BLaER1 treated with 17β-estradiol and CSF1 and Interleukin-3, amounts not matched to agents 10 nM and 100 nM (cell line): ENCODE data around the gene CEP164.
"Not testable (repeated sequence)": the region's sequence is repeated elsewhere in the genome, so short reads cannot be mapped to it uniquely, and the experiment has no call there.

ENCODE experiments used
- H3K27ac ChIP-seq, 11 experiments: shearing (Covaris generic); formaldehyde crosslinking; 2 replicates each; pipeline ENCODE4 v1.8.1; 2022
- H3K27me3 ChIP-seq, 11 experiments: shearing (Covaris generic); formaldehyde crosslinking; 2 replicates each; pipeline ENCODE4 v1.8.1; 2022
- H3K36me3 ChIP-seq, 11 experiments: shearing (Covaris generic); formaldehyde crosslinking; 2 replicates each; pipeline ENCODE4 v1.8.1; 2022
- H3K4me1 ChIP-seq, 10 experiments: shearing (Covaris generic); formaldehyde crosslinking; 2 replicates each; pipeline ENCODE4 v1.8.1; 2022
- H3K4me2 ChIP-seq, 11 experiments: shearing (Covaris generic); formaldehyde crosslinking; 2 replicates each; pipeline ENCODE4 v1.8.1; 2022
- H3K4me3 ChIP-seq, 10 experiments: shearing (Covaris generic); formaldehyde crosslinking; 2 replicates each; pipeline ENCODE4 v1.8.1; 2022
- H3K9ac ChIP-seq, 11 experiments: shearing (Covaris generic); formaldehyde crosslinking; 2 replicates each; pipeline ENCODE4 v1.8.1; 2022
- H3K9me3 ChIP-seq, 11 experiments: shearing (Covaris generic); formaldehyde crosslinking; replicated peaks in 1 of 11; 2 replicates each; pipeline ENCODE4 v1.8.1; 2022
- H4K20me1 ChIP-seq, 11 experiments: shearing (Covaris generic); formaldehyde crosslinking; 2 replicates each; pipeline ENCODE4 v1.8.1; 2022
- Cebpa-rat ChIP-seq, 11 experiments: shearing (Covaris generic); IDR thresholded peaks; 2 replicates each; pipeline ENCODE4 v1.8.1; 2022

The CEP164 gene

DNA sequence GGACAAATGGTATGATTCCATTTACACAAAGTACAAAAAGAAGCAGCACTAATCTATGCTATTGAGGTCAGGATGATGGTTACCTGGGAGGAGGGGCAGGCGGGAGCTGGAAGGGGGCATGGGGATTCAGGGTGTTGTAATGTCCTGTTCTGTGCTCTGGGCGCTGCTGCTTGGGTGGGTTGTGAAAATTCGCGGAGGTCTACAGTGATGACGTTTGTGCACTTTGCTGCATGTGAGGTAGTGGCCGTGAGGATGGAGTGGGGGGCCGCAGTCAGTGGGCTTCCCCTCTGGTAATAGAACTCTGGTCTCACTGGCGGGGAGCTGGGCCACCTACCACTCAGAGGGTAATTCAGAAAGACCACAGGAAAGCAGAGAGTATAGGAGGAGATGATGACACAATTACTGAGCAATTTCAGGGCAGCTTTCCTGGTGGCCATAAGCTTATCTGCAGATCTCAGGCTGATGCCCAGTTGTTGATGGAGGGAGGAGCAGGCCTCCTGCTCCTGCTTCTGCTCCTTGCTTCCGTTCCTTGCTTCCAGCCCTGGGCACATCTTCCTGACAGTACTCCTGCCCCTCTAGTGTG, 121.5 kb downstream of the CEP164 start:
- no peak for TF ChIP-seq Cebpa-rat (IDR thresholded peaks at IDR 0.05)
- Histone ChIP-seq H4K20me1 (no peaks in the 10 kb centered on the region; a peak in 2 of 22 replicates), H3K4me2 (no peak overlapping the region), H3K9me3 (peaks cover 5 to 12% (median 8%) of the 10 kb centered on the region in 11 experiments), H3K27ac (no peak overlapping the region), H3K4me3 (no peak overlapping the region), H3K4me1 (no peaks in the 10 kb centered on the region), H3K9ac (no peak overlapping the region), H3K36me3 (no peaks in the 10 kb centered on the region), H3K27me3 (no peaks in the 10 kb centered on the region)

DNA sequence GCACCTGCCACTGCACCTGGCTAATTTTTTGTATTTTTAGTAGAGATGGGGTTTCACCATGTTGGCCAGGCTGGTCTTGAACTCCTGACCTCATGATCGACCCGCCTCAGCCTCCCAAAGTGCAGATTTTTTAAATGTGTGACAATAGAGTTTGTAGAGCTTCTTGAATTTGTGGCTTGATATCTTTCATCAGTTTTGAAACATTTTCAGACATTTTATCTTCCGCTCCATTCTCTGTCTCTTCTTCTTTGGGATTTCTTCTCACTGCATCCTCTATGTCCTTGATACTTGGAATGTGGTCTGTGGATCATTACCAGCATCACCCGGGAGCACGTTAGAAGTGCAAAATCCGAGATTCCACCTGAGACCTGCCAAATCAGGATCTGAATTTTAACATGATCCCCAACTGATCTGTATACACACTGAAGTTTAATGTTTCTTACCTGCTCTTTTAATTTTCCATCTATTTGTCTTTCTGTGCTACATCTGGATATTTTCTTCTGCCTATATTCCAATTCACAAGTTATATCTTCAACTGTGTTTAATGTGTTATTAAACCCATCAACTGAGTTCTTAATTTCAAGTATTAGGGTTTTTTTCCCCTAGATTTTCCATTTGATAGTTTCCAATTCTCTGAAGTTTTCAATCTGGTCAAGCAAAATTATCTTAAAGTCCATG, 126.4 kb downstream of the CEP164 start:
- H3K27ac ChIP-seq: no peak overlapping the region

DNA sequence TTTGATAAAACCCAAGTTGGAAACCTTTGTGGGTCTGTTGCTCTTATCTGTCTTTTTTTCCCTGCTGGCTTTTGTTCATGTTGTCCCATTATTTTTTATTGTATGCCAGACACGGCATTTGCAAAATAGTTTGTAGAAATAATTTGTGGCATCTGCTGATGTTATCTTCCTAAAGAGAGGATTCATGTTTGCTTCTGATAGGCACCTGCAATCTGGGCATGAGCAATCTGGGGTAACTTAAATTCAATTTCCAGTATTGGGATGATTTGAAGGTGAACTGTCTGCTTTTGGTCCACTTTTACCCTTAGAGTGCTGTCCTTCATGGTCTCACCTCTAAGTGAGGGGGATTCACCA, 126.9 kb downstream of the CEP164 start:
- Histone ChIP-seq H4K20me1 (no peaks in the 10 kb centered on the region; a peak in 2 of 22 replicates), H3K9ac (no peak overlapping the region), H3K4me1 (peaks cover 0 to 4% (median 0%) of the 10 kb centered on the region in 10 experiments; a peak in 7 of 20 replicates), H3K27me3 (no peaks in the 10 kb centered on the region), H3K4me3 (no peak overlapping the region), H3K4me2 (no peak overlapping the region), H3K36me3 (no peaks in the 10 kb centered on the region), H3K27ac (no peak overlapping the region), H3K9me3 (peaks cover 11 to 19% (median 16%) of the 10 kb centered on the region in 11 experiments)
- TF ChIP-seq Cebpa-rat (IDR thresholded peaks at IDR 0.05): no peak

More for the DNA sequence above, 126.4 kb downstream of the CEP164 start:
- no peaks in the 10 kb centered on the region for H3K27me3 ChIP-seq
- no peaks in the 10 kb centered on the region for H3K4me1 ChIP-seq
- TF ChIP-seq Cebpa-rat (IDR thresholded peaks at IDR 0.05): no peak
- no peak overlapping the region for H3K9ac ChIP-seq
- H3K9me3 ChIP-seq: peaks cover 11 to 19% (median 16%) of the 10 kb centered on the region in 11 experiments
- no peak overlapping the region for H3K4me2 ChIP-seq
- H4K20me1 ChIP-seq: no peaks in the 10 kb centered on the region; a peak in 2 of 22 replicates
- no peak overlapping the region for H3K4me3 ChIP-seq
- H3K36me3 ChIP-seq: no peaks in the 10 kb centered on the region

DNA sequence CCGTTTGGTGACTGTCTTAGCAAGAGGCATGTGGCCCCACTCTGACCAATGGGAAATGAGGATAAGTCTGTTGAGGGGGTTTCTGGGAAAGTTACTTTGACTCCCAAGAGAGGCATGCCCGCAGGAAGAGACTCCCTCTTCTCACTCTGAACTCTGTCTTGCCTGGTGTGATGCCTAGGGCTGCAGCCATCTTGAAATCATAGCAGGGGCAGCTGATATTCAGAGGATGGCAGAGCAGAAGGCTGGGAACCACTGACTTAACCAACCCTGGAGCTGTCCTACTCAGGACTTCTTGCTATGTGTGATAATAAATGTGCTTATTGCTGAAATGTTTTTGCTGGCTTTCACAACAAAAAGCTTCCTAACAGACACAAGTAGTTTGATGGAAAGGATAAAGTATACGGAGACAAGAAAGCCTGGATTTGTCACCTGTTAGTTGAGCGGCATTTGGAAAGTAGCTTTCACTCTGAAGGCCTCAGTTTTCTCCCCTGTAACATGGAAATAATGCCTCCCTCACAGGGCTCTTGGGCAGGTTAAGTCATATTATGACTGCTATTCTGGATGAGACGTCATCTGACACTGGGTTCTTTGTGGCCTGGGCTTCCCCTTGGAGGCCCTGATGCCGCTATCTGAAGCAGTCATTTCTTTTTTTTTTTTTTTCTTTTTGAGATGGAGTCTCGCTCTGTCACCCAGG, 128.5 kb downstream of the CEP164 start:
- H3K9me3 ChIP-seq: peaks cover 11 to 19% (median 16%) of the 10 kb centered on the region in 11 experiments
- no peaks in the 10 kb centered on the region for H3K36me3 ChIP-seq
- H3K9ac ChIP-seq: no peak overlapping the region
- H3K27me3 ChIP-seq: no peaks in the 10 kb centered on the region
- H3K4me3 ChIP-seq: no peak overlapping the region
- no peaks in the 10 kb centered on the region; a peak in 2 of 22 replicates for H4K20me1 ChIP-seq
- no peak overlapping the region for H3K4me2 ChIP-seq
- no peak for TF ChIP-seq Cebpa-rat (IDR thresholded peaks at IDR 0.05)
- H3K4me1 ChIP-seq: peaks cover 0 to 17% (median 4%) of the 10 kb centered on the region in 10 experiments; a peak in 9 of 20 replicates
- no peak overlapping the region for H3K27ac ChIP-seq

DNA sequence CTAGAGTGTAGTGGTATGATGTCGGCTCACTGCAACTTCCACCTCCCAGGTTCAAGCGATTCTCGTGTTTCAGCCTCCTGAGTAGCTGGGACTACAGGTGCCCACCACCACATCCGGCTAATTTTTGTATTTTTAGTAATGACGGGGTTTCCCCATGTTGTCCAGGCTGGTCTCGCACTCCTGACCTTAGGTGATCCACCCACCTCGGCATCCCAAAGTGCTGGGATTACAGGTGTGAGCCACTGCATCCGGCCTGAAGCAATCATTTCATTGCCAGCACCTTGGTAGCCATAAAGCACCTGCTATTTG, 129.0 kb downstream of the CEP164 start:
- not testable (repeated sequence) for H3K36me3 ChIP-seq, H4K20me1 ChIP-seq, H3K9ac ChIP-seq, H3K27me3 ChIP-seq, H3K4me2 ChIP-seq, H3K27ac ChIP-seq, H3K4me3 ChIP-seq
- Histone ChIP-seq H3K4me1 (peaks cover 0 to 17% (median 4%) of the 10 kb centered on the region in 10 experiments; a peak in 9 of 20 replicates), H3K9me3 (peaks cover 11 to 19% (median 16%) of the 10 kb centered on the region in 11 experiments)

DNA sequence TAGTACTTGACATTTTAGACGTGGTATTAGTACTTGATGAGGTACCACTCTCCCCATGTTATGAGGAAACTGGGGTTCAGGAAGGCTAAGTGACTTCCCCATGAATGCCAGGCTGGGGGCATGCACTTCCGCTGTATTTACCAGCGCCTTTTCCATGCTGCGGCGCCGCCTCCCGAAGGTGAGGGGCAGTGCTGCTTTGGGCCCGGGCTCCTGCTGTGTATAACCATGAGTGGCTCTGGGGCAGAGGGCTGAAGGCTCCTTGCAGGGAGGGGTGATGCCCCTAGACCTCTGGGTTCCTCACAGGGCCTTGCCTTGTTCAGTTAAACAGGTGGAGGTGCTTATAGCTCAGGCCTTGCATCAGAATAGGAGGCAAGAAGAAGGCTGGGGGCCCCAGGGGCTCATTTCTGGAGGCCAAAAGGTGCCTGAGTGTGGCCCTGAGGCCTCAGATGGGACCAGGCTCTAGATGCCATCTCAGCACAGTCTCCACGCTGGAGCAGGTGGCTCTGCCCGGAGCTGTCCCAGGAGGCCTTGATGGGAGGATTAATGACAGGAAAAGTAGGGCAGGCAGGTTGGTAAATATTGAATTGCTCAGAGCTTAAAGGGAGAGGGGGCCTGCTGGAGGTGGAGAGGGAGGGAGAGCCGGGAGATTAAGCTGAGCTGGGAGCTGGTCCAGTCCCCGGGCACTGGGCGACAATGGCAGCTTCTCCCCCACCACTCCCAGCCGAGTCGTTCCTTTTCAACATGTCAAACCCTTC, 129.6 kb downstream of the CEP164 start:
- no peaks in the 10 kb centered on the region for H3K27me3 ChIP-seq
- peaks cover 11 to 19% (median 16%) of the 10 kb centered on the region in 11 experiments for H3K9me3 ChIP-seq
- peaks cover 0 to 17% (median 4%) of the 10 kb centered on the region in 10 experiments; a peak in 9 of 20 replicates for H3K4me1 ChIP-seq
- H3K36me3 ChIP-seq: no peaks in the 10 kb centered on the region
- TF ChIP-seq Cebpa-rat (IDR thresholded peaks at IDR 0.05): no peak
- H3K4me3 ChIP-seq: no peak overlapping the region
- H4K20me1 ChIP-seq: no peaks in the 10 kb centered on the region; a peak in 2 of 22 replicates
- no peak overlapping the region for H3K27ac ChIP-seq
- H3K9ac ChIP-seq: no peak overlapping the region
- H3K4me2 ChIP-seq: no peak overlapping the region

DNA sequence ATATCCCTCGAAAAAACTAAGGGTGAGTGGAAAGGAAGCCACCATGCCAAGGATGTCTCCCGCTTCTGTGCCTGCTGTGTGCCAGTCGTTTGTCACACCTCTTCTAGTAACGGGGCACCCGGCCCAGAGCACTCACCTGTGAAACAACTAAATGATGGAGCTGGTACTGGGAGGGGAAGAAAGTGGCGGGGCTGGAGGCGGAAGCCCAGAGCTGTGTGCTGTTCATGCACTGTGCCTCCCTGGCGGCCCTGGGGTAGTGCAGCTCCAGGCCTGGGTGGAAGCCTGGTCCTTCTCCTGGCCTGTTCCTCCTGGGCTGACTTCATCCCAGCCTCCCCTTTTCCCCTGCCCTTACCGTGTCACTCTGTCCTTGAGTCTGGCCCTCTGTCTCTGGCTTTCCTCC, 130.2 kb downstream of the CEP164 start:
- H3K4me1 ChIP-seq: peaks cover 0 to 17% (median 4%) of the 10 kb centered on the region in 10 experiments; a peak in 9 of 20 replicates
- no peak for TF ChIP-seq Cebpa-rat (IDR thresholded peaks at IDR 0.05)
- H3K9ac ChIP-seq: no peak overlapping the region
- H3K27me3 ChIP-seq: no peaks in the 10 kb centered on the region
- no peaks in the 10 kb centered on the region; a peak in 2 of 22 replicates for H4K20me1 ChIP-seq
- no peak overlapping the region for H3K4me2 ChIP-seq
- H3K4me3 ChIP-seq: no peak overlapping the region
- H3K36me3 ChIP-seq: no peaks in the 10 kb centered on the region
- no peak overlapping the region for H3K27ac ChIP-seq
- peaks cover 11 to 19% (median 16%) of the 10 kb centered on the region in 11 experiments for H3K9me3 ChIP-seq

DNA sequence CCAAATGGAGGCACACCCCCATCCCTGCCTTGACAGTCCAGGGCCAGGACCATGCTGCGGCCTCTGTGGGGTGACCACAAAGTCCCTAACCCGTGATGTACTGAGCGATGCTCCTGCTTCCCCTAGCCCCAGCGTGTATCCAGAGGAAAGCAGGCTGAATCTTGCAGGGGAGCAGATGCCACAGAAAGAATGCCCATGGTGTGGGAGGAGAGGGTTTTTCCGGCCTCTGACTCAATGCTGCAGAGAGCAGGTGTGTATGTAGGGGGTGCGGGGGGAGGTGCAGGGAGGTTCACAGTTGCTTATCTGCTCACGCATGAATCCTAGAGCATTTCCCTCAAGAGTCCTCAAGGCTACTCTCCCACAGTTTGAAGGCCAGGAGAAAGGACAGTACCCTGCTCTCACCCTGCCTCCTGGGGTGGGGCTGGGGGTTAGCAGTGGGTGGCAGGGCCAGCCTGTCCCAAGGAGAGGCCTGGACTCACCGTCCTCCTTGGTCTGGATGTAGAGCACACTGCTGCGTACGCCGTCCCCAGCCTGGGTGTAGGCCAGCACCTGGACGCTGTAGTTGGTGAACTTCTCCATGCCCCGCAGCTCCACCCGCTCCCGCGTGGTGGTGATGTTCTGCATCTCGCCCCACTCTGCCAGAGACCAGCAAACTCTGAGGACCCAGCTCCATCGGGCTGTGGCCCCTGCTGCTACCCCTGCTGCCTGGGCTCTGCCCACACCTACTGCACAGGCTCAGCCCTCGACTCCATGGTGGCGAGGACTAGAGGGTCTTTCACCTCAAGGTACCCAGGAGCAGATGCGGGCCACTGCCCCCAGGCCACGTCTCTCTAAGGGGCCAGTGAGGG, 130.8 kb downstream of the CEP164 start:
- H4K20me1 ChIP-seq: no peaks in the 10 kb centered on the region; a peak in 2 of 22 replicates
- peaks cover 0 to 17% (median 4%) of the 10 kb centered on the region in 10 experiments; a peak in 9 of 20 replicates for H3K4me1 ChIP-seq
- H3K9ac ChIP-seq: no peak overlapping the region
- H3K36me3 ChIP-seq: no peaks in the 10 kb centered on the region
- no peak for TF ChIP-seq Cebpa-rat (IDR thresholded peaks at IDR 0.05)
- H3K27me3 ChIP-seq: no peaks in the 10 kb centered on the region
- H3K9me3 ChIP-seq: peaks cover 11 to 15% (median 15%) of the 10 kb centered on the region in 11 experiments
- no peak overlapping the region for H3K4me3 ChIP-seq
- no peak overlapping the region for H3K27ac ChIP-seq
- no peak overlapping the region for H3K4me2 ChIP-seq
